Activated CD4-positive, alpha-beta T cell treated with anti-CD3 and anti-CD28 coated beads, Interleukin-2, Interleukin-6, amounts not matched to agents 100 ng/mL and 50 ng/mL, durations not matched to agents 16 hours and 8 hours (primary cell): ENCODE measurements around the gene GFAP.
A peak's percentile ranks its signal among the peaks of the same experiment; 100 is the strongest.

Source experiments
- DNase-seq: peaks from one replicate; pipeline ENCODE4 v3.0.0-alpha.2; 2020

GFAP gene

GRCh38 chr17:44912763-44913544, 2.3 kb downstream of the GFAP start:
- DNase-seq = no peak

- DNase-seq = peak; percentile 54
Measured at GRCh38 chr17:44911133-44912001, 3.9 kb downstream of the GFAP start.

- no peak for DNase-seq
Measured at GRCh38 chr17:44910231-44911106, 4.8 kb downstream of the GFAP start.

DNA sequence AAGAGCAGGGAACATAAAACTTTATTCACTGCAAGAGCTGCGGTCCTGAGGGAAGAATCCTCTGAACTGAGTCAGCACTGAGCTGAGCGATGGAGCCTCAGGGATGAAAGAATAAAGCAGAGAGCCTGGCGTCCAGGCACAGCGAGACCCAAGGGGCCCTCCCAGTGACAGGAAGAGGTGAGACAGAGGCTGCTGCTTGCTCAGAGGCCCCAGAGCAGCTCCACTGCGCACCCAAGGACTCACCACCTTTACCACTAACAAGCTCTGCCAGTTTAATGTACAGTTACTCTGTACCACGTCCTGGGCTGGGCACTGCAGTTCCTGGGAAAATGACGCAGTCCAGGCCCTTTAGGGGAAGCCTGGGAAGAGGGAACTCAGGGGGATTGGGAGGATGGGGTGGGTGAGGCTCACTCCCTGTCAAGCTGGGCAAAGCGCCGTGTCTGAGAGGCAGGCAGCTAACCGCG, 5.6 kb downstream of the GFAP start:
- DNase-seq = no peak

DNA sequence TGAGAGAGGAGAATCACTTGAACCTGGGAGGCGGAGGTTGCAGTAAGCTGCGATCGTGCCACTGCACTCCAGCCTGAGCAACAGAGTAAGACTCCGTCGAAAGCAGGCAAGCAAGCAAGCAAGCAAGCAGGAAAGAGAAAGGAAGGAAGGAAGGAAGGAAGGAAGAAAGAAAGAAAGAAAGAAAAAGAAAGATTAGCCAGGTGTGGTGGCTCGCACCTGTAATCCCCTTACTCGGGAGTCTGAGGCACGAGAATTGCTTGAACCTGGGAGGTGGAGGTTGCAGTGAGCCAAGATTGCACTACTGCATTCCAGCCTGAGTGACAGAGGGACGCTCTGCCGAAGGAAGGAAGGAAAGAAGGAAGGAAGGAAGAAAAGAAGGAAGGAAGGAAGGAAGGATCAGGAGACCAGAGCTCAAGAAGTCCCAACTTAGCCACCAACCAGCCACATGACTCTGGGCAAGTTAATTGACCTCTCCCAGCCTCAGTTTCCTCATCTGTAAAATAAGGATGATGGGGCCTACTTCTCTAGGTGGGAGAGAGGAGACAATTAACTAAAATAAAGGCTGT, 6.5 kb downstream of the GFAP start:
- no peak for DNase-seq

- DNase-seq = no peak
Measured at GRCh38 chr17:44907729-44908470, 7.4 kb downstream of the GFAP start.

DNA sequence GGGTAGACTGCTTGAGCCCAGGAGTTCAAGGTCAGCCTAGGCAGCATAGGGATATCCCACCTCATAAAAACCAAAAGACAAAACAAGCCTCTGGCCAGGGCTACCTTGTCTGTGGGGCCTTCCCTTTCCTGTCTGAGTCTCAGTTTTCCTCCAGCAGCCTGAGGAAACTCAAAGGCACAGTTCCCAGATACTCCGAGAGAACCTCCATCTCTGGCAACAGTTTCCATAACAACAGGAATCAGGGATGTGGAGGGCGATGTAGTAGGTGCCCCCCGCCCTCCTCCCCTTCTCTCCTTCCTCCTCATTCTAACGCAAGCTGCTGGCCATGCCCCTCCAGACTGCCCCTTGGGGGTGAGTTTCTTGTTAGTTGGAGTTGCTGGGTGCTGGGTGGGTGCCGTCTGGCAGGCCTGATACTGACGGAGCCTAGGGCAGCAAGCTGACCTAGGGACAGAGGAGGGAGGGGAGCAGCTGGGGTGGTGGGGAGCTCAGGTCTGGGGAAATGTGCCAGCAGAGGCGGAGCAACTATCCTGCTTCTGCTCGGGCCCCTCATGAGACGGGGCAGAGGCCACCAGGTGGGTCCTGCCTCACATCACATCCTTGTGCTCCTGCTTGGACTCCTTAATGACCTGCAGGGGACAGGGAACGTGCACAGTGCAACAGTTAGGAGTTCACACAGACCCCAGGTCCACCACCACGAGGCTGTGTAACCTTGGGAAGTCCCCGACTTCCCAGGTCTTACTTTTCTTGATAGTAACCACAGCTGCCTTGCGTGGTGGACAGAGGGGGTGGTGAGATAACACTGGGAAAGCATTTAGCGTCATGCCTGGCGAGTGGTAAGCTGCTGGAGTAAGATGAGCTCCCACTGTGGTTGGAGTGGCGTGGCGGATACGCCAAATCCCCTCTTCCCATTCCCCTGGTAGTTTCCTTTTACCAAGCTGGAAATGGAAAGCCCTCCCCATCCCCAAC, 8.3 kb downstream of the GFAP start:
- no peak for DNase-seq

DNA sequence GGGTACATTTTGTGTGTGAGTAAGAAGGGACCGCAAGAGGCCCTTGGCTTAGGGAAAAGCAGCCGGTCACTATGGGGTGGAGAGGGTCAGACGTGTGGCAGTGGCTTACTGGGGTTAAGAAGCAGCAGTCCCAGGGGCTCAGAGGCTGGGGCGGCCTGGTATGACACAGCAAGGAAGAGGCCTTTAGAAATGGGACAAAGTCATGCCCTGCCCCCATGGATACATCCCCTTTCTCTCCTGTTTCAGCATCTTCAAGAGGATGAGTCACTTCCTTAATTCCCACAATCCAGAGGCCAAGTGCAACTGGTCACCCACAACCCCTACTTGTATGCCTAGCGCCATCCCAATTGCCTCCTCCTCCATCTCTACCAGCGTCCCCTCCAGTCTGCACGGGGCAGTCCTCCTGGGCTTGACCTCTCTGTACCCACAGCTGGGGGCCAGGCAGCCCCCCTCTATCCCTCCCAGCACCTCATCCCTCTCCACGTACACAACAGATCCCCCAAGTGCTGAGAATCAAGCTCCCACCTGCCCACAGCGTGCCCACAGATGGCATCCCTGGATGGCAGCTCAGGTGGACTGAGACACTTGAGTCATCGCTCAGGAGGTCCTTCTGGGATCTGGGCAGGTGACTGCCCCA, 9.2 kb downstream of the GFAP start:
- DNase-seq = no peak

GRCh38 chr17:44905006-44906000, 10.0 kb downstream of the GFAP start:
- no peak for DNase-seq

DNA sequence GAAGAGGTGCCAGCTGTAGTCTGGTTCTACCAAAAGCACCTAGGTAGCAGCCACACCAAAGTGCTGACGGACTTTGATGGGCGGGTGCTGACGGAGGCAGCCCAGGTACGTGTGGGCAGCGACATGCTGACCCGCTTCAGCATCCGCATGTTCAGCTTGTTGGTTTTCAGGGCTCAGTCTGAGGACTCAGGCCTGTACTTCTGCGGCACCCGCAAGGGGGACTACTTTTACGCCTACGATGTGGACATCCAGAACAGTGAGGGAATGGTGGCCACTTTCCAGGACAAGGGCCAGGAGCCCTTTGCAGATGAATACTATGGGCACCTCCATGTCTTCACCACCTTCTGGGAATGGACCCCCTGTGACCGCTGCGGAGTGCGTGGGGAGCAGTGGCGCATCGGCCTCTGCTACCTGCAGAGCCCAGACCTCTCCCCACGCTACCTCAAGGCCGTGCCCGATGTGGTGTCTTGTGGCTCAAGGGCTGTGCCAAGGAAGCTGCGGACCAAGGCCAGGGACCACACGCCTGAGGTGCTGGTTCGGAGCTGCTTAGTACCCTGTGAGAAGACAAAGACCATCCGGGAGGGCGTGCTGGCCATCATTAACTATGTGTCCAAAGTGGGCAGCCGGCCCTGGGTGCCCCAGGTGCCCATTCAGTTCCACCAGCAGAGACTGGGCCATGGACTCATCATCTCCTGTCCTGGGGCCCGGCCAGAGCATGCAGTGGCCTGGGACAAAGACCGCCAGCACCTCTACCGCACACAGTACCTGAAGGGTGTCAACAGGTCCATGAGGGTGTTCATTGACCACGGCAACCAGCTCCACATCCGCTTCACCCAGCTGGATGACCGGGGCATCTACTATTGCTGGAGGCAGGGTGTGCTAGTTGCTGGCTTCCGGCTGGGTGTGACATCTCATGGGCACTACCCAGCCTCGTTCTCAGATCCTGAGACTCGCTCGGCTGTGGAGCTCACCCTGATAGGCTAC, 11.0 kb downstream of the GFAP start:
- DNase-seq = no peak

DNA sequence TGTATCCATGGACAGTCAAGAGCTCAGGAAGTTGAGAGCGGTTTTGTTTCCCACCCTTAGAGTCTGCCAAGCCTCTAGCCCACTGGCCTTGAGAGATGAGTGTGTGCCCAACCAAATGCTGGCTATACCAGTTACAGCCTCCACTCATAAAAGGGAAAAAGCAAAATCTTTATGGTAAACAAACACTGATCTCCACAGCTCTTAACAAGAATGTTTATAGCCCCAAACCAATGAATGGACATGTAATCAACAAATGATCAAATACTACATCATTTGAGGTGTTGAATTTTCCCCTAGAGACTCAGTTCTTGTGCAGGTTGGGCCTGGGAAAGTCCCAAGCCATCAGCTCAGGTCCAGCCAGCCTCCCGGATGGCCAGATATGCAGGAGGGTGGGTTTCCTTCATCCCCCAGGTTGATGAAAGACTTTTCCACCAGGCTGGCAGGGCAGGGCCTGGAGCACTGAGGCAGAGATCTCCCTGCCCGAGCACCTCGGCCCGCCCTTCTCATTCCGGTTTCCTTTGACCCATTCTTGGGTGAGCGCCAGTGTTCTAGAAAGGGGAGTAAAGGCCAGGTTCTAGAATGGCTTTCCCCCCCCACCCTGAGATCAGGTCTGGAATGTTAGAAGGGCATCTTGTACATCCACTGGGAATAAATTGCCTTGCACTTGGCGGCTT, 12.2 kb downstream of the GFAP start:
- no peak for DNase-seq

DNA sequence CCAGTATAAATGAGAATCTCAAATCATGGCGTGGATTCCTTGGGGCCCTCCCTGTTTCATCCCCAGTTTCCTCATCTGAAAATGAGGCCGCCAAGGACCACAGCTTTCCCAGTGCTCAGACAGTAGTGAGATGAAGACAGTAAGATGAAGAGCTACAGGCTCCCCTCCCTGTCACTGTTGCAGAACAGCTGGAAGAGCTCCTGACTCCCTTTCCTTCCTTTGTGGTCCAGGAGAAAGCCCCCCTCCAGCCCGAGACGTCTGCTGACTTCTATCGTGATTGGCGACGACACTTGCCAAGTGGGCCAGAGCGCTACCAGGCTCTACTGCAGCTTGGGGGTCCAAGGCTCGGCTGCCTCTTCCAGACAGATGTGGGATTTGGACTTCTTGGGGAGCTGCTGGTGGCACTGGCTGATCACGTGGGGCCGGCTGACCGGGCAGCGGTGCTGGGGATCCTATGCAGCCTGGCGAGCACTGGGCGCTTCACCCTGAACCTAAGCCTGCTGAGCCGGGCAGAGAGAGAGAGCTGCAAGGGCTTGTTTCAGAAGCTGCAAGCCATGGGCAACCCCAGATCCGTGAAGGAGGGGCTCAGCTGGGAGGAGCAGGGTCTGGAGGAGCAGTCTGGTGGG, 13.1 kb downstream of the GFAP start:
- no peak for DNase-seq

DNA sequence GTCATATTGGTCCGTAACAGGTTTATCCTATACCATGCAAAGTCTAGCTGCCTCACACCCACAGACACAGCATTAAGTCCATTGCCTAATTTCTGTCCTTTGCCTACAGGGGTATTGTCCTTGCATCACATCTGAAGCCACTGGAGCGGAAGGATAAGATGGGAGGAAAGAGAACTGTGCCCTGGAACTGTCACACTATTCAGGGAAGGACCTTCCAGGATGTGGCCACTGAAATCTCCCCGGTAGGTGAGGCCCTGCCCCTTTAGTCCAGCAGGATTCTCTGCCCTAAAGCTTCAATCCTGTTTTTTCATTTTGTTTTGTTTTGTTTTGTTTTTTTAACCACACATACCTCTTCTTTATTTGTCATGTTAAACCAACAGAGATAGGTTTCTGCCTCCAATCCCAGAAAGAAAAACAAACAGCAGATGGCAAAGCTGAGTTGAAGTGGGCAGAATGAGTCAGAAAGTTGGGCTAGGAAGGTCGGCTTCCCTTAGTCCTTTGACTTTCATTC, 13.8 kb downstream of the GFAP start:
- DNase-seq = no peak

DNA sequence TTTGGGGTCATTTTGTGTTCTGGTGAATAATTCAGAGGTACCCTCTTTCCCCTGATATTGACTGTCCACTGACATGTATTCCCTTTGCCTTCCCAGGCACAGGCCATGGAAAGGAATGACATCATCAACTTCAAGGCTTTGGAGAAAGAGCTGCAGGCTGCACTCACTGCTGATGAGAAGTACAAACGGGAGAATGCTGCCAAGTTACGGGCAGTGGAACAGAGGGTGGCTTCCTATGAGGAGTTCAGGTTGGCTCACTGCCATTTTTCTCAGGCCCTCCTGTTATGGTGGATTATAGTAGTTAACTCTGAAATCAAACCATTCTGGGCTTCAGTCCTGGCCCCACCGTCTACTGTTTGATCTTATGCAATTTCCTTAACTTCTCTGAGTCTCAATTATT, 14.4 kb downstream of the GFAP start:
- no peak for DNase-seq

GRCh38 chr17:44899074-44899782, 16.1 kb downstream of the GFAP start, which contains the start of gene EFTUD2:
Gene EFTUD2 (minus strand): TSS chr17:44899445. CDS start chr17:44894521, 4,924 bp downstream.
- peak; percentile 93 for DNase-seq

DNA sequence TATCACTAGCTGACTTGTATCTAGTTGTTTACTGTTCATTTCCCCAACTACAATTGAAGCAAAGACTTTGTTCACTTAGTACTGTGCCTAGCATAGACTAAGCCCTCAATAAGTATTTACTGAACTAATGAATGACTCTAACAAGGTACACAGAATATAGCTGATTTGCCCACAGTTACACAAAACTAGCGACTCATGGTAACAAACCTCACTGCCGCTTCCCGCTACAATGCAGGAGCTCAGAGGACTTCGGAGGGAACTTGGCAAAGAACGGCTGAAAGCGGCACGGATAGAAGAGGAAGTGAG, 16.6 kb downstream of the GFAP start:
- DNase-seq = no peak
